ENCODE results near the gene RPL13.
A peak's percentile ranks its signal among the peaks of the same experiment; 100 is the strongest.

RPL13 gene

GRCh38 chr16:89599451-89599858 lies 39.0 kb downstream of the RPL13 start:
- DNase-seq, result no peak

GRCh38 chr16:89599902-89600301 lies 39.4 kb downstream of the RPL13 start:
- no peak for DNase-seq

- DNase-seq, result no peak
These were observed 39.9 kb downstream of the RPL13 start for GRCh38 chr16:89600427-89600826.

GRCh38 chr16:89600956-89601355 lies 40.5 kb downstream of the RPL13 start:
- DNase-seq, result peak; percentile 13 to 69

GRCh38 chr16:89601906-89602272 lies 41.4 kb downstream of the RPL13 start:
- DNase-seq, result no peak

GRCh38 chr16:89602273-89602951 lies 41.9 kb downstream of the RPL13 start:
- DNase-seq, result peak; percentile 60 to 82

GRCh38 chr16:89602952-89603590 lies 42.6 kb downstream of the RPL13 start:
- no peak for DNase-seq

GRCh38 chr16:89604764-89605163 lies 44.3 kb downstream of the RPL13 start:
- DNase-seq, result no peak

GRCh38 chr16:89605186-89605970 lies 44.9 kb downstream of the RPL13 start:
- DNase-seq, result no peak

- DNase-seq, result no peak
These were observed 45.5 kb downstream of the RPL13 start for GRCh38 chr16:89606006-89606405.

GRCh38 chr16:89607453-89607852 lies 47.0 kb downstream of the RPL13 start:
- no peak for DNase-seq

- no peak for DNase-seq
These were observed 47.7 kb downstream of the RPL13 start for GRCh38 chr16:89607937-89608740.

- no peak for DNase-seq
These were observed 49.6 kb downstream of the RPL13 start for GRCh38 chr16:89610108-89610453.

GRCh38 chr16:89612415-89613166 lies 52.1 kb downstream of the RPL13 start:
- no peak for DNase-seq

- peak; percentile 27 to 52 for DNase-seq
These were observed 52.9 kb downstream of the RPL13 start, which contains the start of gene DPEP1 for GRCh38 chr16:89613231-89613953. DPEP1 (plus strand) TSS chr16:89613642; CDS start chr16:89630411, 16,769 bp downstream.

GRCh38 chr16:89613954-89614459 lies 53.5 kb downstream of the RPL13 start:
- no peak for DNase-seq
